ENCODE measurements around the gene PFDN6. TPM values are rescaled to one million over a fixed set of nuclear protein-coding genes. Genes with fewer than 3 reads are reported as not detected.

The PFDN6 gene
- total and polyA plus RNA-seq, 10 of the 15 experiments (the other 5 are each of a cell fraction or from before 2014, with no cell fraction given): 3.1 to 168 (median 82.6) TPM

DNA sequence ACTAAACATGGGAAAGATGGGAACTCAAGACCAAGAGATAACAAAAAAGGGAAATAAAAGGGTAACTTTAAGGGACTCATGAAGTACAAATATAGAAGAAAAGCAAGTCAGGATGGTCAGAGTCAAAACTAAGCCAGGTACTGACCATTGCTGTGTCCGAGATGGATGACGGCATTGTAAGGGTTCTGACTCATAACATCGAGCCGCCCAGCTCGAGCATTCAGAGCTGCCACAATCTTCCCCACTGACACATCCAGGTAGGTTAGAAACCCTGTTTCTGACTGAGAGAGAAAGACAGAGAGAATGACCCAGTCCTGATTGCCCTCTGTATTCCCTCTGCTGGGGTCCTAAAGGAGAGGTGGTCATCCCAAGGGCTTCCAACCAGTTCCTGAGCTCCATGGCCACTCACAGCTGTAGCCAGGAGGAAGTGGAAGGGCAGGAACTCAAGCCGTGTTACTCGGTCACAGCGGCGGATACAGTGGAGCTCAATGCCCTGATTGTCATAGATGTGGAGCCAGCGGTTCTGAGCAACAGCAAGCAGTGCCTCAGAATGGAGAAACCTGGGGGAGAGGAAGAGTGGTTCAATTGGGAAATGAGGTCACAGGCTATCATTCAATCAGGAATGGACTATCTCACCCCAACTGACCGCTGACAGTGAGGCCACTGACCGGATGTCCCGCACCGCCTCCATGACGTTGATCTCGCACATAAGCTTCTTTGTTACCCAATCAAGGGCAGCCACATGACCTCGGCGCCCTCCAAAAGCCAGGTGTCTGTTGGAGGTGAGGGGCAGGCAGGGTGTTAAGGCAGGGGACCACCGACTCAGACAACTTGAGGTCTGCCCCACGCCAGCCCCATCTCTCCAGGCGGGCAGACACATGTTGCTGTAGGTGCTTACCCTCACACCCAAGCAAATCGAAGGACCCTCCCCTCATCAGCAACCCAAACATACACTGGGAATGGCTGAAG lies 2.2 kb upstream of the PFDN6 start:
- POLR2A ChIA-PET: interaction anchor here (0.9 to 3.5 kb wide), 7 partner anchors 9 to 34 kb away, joined by 3 to 60 read pairs (median 4); partner anchors contain the start of genes B3GALT4, RGL2, RPS18 and VPS52
- CTCF ChIA-PET: interaction anchor here (0.6 to 5.0 kb wide), 3 partner anchors 10 to 57 kb away, joined by 3 to 28 read pairs (median 3); partner anchors contain the start of gene B3GALT4
- intact Hi-C loops (cut with micrococcal nuclease; ENCODE audit: unreplicated experiment): no loop called here
- no peak for DNase-seq (ENCODE audit: low read depth, low spot score)
- H2AFZ ChIP-seq (ENCODE audit: control insufficient read depth, low read depth, low read length): no peak overlapping the region
- peak overlapping the region; percentile 46; the same call in 1 of the 2 replicates for H3K4me2 ChIP-seq (ENCODE audit: control insufficient read depth, insufficient read depth)
- peaks cover 3 to 36% of the 10 kb centered on the region in 2 experiments; a peak in 3 of 4 replicates for H3K36me3 ChIP-seq (ENCODE audit: control insufficient read depth in 2 of 2, insufficient read depth in 2 of 2, low read length in 1 of 2)
- peaks cover 31% of the 10 kb centered on the region for H3K79me2 ChIP-seq (ENCODE audit: control insufficient read depth, insufficient read depth, low read length)
- no peak overlapping the region for H3K4me3 ChIP-seq
- no peak for FAIRE-seq
- no peaks in the 10 kb centered on the region for H4K20me1 ChIP-seq (ENCODE audit: control insufficient read depth, insufficient read depth)
- no peaks in the 10 kb centered on the region for H3K9me3 ChIP-seq (replicated peaks; ENCODE audit: control insufficient read depth, insufficient read depth, low read length)
- H3K27ac ChIP-seq (ENCODE audit: control insufficient read depth, insufficient read depth): no peak overlapping the region
- H3K9ac ChIP-seq (ENCODE audit: control insufficient read depth, insufficient read depth, low read length): no peak overlapping the region
- RAD21 ChIA-PET (ENCODE audit: unreplicated experiment): interaction anchor here (1.7 kb wide), 1 partner anchor 138 kb away, joined by 5 read pairs; no protein-coding TSS in a partner anchor
- no peak for ATAC-seq
- SMC1A ChIA-PET (ENCODE audit: uncharacterized antibody, unreplicated experiment): interaction anchor here (1.3 to 4.4 kb wide), 3 partner anchors 10 to 37 kb away, joined by 3 to 25 read pairs (median 3); partner anchors contain the start of gene B3GALT4
- in situ Hi-C loops (cut with MboI): no loop called here
- BruUV-seq (replicated peaks): no TSS peak
- no peaks in the 10 kb centered on the region for H3K4me1 ChIP-seq (ENCODE audit: control insufficient read depth, insufficient read depth, low read length)
- 93% methylated on average over 22 of the region's 22 CpGs for WGBS (ENCODE audit: insufficient coverage, insufficient replicate concordance, low lambda C conversion rate, missing lambda C conversion rate)
- H3K27me3 ChIP-seq (replicated peaks in 1 of 2; ENCODE audit: control insufficient read depth in 2 of 2, insufficient read depth in 2 of 2, low read length in 1 of 2): no peaks in the 10 kb centered on the region
- TF ChIP-seq NR2C1 (IDR thresholded peaks at IDR 0.05) (no peak), BHLHE40 (IDR thresholded peaks at IDR 0.05; ENCODE audit: borderline replicate concordance in 1 of 2, low read depth in 2 of 2, low read length in 1 of 2) (no peak), TCF7 (IDR thresholded peaks at IDR 0.05; ENCODE audit: borderline replicate concordance) (no peak), PML (IDR thresholded peaks at IDR 0.05; ENCODE audit: low read length) (no peak), CHD1 (IDR thresholded peaks at IDR 0.05; ENCODE audit: low read depth, low read length) (no peak), PAX8 (IDR thresholded peaks at IDR 0.05) (no peak)
- TF ChIP-seq, protein P1, sequence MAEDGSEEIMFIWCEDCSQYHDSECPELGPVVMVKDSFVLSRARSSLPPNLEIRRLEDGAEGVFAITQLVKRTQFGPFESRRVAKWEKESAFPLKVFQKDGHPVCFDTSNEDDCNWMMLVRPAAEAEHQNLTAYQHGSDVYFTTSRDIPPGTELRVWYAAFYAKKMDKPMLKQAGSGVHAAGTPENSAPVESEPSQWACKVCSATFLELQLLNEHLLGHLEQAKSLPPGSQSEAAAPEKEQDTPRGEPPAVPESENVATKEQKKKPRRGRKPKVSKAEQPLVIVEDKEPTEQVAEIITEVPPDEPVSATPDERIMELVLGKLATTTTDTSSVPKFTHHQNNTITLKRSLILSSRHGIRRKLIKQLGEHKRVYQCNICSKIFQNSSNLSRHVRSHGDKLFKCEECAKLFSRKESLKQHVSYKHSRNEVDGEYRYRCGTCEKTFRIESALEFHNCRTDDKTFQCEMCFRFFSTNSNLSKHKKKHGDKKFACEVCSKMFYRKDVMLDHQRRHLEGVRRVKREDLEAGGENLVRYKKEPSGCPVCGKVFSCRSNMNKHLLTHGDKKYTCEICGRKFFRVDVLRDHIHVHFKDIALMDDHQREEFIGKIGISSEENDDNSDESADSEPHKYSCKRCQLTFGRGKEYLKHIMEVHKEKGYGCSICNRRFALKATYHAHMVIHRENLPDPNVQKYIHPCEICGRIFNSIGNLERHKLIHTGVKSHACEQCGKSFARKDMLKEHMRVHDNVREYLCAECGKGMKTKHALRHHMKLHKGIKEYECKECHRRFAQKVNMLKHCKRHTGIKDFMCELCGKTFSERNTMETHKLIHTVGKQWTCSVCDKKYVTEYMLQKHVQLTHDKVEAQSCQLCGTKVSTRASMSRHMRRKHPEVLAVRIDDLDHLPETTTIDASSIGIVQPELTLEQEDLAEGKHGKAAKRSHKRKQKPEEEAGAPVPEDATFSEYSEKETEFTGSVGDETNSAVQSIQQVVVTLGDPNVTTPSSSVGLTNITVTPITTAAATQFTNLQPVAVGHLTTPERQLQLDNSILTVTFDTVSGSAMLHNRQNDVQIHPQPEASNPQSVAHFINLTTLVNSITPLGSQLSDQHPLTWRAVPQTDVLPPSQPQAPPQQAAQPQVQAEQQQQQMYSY (CRISPR knock-in tag; IDR thresholded peaks at IDR 0.05): no peak
- TF ChIP-seq, protein P2, sequence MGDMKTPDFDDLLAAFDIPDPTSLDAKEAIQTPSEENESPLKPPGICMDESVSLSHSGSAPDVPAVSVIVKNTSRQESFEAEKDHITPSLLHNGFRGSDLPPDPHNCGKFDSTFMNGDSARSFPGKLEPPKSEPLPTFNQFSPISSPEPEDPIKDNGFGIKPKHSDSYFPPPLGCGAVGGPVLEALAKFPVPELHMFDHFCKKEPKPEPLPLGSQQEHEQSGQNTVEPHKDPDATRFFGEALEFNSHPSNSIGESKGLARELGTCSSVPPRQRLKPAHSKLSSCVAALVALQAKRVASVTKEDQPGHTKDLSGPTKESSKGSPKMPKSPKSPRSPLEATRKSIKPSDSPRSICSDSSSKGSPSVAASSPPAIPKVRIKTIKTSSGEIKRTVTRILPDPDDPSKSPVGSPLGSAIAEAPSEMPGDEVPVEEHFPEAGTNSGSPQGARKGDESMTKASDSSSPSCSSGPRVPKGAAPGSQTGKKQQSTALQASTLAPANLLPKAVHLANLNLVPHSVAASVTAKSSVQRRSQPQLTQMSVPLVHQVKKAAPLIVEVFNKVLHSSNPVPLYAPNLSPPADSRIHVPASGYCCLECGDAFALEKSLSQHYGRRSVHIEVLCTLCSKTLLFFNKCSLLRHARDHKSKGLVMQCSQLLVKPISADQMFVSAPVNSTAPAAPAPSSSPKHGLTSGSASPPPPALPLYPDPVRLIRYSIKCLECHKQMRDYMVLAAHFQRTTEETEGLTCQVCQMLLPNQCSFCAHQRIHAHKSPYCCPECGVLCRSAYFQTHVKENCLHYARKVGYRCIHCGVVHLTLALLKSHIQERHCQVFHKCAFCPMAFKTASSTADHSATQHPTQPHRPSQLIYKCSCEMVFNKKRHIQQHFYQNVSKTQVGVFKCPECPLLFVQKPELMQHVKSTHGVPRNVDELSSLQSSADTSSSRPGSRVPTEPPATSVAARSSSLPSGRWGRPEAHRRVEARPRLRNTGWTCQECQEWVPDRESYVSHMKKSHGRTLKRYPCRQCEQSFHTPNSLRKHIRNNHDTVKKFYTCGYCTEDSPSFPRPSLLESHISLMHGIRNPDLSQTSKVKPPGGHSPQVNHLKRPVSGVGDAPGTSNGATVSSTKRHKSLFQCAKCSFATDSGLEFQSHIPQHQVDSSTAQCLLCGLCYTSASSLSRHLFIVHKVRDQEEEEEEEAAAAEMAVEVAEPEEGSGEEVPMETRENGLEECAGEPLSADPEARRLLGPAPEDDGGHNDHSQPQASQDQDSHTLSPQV (IDR thresholded peaks at IDR 0.05): no peak
- TF ChIP-seq, protein P3, sequence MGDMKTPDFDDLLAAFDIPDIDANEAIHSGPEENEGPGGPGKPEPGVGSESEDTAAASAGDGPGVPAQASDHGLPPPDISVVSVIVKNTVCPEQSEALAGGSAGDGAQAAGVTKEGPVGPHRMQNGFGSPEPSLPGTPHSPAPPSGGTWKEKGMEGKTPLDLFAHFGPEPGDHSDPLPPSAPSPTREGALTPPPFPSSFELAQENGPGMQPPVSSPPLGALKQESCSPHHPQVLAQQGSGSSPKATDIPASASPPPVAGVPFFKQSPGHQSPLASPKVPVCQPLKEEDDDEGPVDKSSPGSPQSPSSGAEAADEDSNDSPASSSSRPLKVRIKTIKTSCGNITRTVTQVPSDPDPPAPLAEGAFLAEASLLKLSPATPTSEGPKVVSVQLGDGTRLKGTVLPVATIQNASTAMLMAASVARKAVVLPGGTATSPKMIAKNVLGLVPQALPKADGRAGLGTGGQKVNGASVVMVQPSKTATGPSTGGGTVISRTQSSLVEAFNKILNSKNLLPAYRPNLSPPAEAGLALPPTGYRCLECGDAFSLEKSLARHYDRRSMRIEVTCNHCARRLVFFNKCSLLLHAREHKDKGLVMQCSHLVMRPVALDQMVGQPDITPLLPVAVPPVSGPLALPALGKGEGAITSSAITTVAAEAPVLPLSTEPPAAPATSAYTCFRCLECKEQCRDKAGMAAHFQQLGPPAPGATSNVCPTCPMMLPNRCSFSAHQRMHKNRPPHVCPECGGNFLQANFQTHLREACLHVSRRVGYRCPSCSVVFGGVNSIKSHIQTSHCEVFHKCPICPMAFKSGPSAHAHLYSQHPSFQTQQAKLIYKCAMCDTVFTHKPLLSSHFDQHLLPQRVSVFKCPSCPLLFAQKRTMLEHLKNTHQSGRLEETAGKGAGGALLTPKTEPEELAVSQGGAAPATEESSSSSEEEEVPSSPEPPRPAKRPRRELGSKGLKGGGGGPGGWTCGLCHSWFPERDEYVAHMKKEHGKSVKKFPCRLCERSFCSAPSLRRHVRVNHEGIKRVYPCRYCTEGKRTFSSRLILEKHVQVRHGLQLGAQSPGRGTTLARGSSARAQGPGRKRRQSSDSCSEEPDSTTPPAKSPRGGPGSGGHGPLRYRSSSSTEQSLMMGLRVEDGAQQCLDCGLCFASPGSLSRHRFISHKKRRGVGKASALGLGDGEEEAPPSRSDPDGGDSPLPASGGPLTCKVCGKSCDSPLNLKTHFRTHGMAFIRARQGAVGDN (IDR thresholded peaks at IDR 0.05): no peak
